D341Med (cell line): Measurements from ENCODE around the gene ATP5ME.
A peak's percentile ranks its signal among the peaks of the same experiment; 100 is the strongest.
"Not testable (repeated sequence)": the region's sequence is repeated elsewhere in the genome, so short reads cannot be mapped to it uniquely, and the experiment has no call there.

Experiments used
- DNase-seq: peaks from one replicate; pipeline ENCODE4 v3.0.0; 2012; ENCODE audit warnings: low spot score

The ATP5ME gene

GRCh38 chr4:683982-684622, 10.0 kb upstream of the ATP5ME start:
- DNase-seq = peak; percentile 86

GRCh38 chr4:683247-683897, 9.3 kb upstream of the ATP5ME start:
- DNase-seq = no peak

GRCh38 chr4:682490-683172, 8.6 kb upstream of the ATP5ME start:
- DNase-seq = no peak

- no peak for DNase-seq
These were observed 7.8 kb upstream of the ATP5ME start for GRCh38 chr4:681736-682451.

- no peak for DNase-seq
These were observed 7.0 kb upstream of the ATP5ME start for GRCh38 chr4:680928-681645.

GRCh38 chr4:680551-680927, 6.5 kb upstream of the ATP5ME start:
- no peak for DNase-seq

- no peak for DNase-seq
These were observed 6.0 kb upstream of the ATP5ME start for GRCh38 chr4:680091-680490.

GRCh38 chr4:679629-680028, 5.6 kb upstream of the ATP5ME start:
- no peak for DNase-seq

GRCh38 chr4:679104-679481, 5.0 kb upstream of the ATP5ME start:
- DNase-seq = no peak

- no peak for DNase-seq
These were observed 4.4 kb upstream of the ATP5ME start for GRCh38 chr4:678331-679103.

- DNase-seq = no peak
These were observed 3.6 kb upstream of the ATP5ME start for GRCh38 chr4:677431-678293.

GRCh38 chr4:676871-677235, 2.8 kb upstream of the ATP5ME start:
- no peak for DNase-seq

- DNase-seq = no peak
These were observed 2.1 kb upstream of the ATP5ME start for GRCh38 chr4:675980-676870.

GRCh38 chr4:675036-675882, 1.2 kb upstream of the ATP5ME start:
- no peak for DNase-seq

GRCh38 chr4:673349-674091, 556 bp downstream of the ATP5ME start:
- no peak for DNase-seq

GRCh38 chr4:671769-672168, 2.3 kb downstream of the ATP5ME start:
- no peak for DNase-seq

- not testable (repeated sequence) for DNase-seq
These were observed 4.1 kb downstream of the ATP5ME start for GRCh38 chr4:669806-670559.
